Stimulated activated CD4-positive, alpha-beta T cell treated with anti-CD3 and anti-CD28 coated beads, Interleukin-1b, Interleukin-23, amount 100 ng/mL, for 24 hours (primary cell): ENCODE data around the gene TAF4.
"Not testable (repeated sequence)": the region's sequence is repeated elsewhere in the genome, so short reads cannot be mapped to it uniquely, and the experiment has no call there.

Experiments
- DNase-seq, 4 experiments: peaks; one replicate each; pipeline ENCODE4 v3.0.0-alpha.2; 2020; ENCODE audit warnings: low read depth in 4 of 4, low spot score in 1 of 4

TAF4 gene

DNA sequence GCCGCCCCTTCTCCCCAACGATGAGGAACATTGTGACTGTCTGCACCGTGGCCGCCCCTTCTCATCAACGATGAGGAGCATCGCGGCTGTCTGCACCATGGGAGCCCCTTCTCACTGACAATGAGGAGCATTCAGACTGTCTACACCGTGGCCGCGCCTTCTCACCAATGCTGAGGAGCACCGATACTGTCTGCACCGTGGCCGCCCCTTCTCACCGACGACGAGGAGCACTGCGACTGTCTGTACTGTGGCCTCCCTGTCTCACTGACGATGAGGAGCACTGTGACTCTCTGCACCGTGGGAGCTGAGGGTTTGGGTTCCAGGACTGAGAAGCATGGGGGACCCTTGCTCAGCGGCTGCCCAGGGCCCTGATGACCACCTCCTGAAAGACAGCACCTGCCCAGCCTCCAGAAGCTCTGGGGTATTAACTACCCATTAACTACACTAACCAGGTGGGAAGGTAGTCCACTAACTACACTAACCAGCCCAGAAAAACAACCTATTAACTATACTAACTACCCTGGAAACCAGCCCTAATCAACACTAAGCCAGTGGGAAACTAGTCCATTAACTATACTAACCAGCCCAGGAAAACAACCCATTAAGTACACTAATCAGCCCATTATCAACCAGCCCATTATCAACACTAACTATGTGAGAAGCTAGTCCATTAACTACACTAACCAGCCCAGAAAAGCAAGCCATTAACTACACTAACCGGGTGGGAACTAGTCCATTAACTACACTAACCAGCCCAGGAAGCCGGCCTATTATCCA is 116.9 kb downstream of the TAF4 start:
- no peak for DNase-seq

DNA sequence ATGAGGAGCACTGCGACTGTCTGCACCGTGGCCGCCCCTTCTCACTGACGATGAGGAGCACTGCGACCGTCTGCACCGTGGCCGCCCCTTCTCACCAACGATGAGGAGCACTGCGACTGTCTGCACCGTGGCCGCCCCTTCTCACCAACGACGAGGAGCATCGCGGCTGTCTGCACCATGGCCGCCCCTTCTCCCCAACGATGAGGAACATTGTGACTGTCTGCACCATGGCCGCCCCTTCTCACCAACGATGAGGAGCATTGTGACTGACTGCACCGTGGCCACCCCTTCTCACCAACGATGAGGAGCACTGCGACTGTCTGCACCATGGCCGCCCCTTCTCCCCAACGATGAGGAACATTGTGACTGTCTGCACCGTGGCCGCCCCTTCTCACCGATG is 117.6 kb downstream of the TAF4 start:
- not testable (repeated sequence) for DNase-seq

DNA sequence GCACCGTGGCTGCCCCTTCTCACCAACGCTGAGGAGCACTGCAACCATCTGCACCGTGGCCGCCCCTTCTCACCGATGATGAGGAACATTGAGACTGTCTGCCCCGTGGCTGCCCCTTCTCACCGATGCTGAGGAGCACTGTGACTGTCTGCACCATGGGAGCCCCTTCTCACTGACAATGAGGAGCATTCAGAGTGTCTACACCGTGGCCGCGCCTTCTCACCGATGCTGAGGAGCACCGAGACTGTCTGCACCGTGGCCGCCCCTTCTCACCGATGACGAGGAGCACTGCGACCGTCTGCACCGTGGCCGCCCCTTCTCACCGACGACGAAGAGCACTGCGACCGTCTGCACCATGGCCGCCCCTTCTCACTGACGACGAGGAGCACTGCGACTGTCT is 120.2 kb downstream of the TAF4 start:
- not testable (repeated sequence) for DNase-seq

DNA sequence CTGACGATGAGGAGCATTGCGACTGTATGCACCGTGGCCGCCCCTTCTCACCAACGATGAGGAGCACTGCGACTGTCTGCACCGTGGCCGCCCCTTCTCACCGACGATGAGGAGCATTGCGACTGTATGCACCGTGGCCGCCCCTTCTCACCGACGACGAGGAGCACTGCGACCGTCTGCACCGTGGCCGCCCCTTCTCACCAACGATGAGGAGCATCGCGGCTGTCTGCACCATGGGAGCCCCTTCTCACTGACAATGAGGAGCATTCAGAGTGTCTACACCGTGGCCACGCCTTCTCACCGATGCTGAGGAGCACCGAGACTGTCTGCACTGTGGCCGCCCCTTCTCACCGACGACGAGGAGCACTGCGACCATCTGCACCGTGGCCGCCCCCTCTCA is 120.7 kb downstream of the TAF4 start:
- DNase-seq = not testable (repeated sequence)

DNA sequence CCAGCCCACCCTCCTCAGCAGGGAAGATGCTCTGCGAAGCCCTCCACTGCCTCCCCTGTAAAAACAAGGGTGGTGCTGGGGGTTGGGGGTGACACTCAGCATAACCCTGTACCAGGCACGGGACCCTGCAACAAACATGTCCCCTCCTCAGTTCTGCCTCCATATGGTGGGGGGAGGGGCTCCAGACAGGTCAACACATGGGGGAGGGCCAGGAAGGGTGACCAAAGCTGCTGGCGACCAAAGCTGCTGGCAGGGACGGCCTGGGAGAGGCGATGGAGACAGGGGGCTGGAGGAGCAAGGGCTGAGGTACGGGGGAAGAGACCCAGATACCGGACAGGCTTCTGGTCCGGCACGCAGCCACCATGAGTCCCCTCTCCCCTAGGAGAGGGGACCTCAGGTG is 123.2 kb downstream of the TAF4 start:
- DNase-seq = no peak

GRCh38 chr20:61941721-61942405 is 123.8 kb downstream of the TAF4 start:
- no peak for DNase-seq

GRCh38 chr20:61940976-61941720 is 124.5 kb downstream of the TAF4 start:
- no peak for DNase-seq

DNA sequence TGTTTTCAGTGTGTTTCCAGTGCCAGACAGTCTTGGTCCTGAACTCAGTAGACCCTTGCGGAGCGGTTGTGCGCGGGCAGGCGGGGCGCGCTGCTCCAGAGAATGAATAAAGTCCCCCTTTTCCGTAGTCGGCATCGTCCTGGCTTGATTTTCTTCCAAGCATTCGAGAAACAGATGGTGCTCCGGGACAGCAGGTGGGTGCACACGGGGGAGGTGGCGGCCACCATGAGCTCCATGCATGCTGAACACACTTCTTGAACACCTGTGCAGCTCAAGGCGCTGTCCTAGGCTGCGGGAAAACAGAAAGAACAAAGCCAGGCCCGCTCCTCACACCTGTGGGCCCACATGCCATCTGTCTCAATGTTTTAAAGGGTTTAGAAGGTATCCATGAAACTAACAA is 125.2 kb downstream of the TAF4 start:
- DNase-seq = no peak

- no peak for DNase-seq
Measured at GRCh38 chr20:61939691-61940360, 125.9 kb downstream of the TAF4 start.

DNA sequence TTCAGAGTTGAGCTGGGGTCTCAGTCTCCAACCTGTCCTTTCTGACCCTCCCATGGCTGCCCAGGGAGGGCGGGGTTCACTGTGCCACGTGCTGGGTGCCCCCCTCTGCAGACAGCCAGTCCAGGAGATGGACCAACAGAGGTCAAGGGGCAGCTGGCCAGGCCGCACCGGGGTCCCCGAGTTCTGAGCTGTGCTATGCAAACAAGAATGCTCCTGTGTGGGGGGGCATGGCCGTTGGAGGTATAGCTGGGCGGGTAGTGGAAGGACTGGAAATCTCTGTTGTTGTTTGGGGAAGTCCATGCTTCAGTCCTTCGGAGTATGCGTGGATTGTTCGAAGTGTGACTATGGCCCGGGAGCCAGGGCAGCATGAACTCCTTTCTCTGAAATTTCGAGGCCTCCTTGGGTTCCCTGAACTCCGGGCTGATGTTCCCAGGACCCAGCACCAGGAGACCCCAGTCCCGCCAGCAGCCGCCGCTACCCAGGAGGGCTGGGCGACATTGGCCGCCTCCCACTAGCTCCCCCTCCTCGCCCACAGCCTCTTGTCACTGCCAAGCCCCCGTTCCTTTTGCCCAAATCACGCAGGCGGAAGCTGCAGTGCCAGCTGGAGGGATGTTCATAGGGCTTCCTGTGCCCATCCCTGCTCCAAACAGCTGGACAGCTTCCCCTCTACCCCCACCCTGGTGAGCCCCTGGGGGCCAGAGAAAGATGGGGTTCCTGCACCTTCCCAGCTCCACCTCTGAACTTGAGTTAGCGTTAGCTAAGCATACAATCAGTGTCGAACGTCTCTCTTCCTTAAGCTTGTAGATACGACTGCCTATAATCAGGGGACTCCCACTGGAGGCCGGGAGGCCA is 126.6 kb downstream of the TAF4 start:
- DNase-seq = no peak

- no peak for DNase-seq
Measured at GRCh38 chr20:61937963-61938838, 127.5 kb downstream of the TAF4 start.

DNA sequence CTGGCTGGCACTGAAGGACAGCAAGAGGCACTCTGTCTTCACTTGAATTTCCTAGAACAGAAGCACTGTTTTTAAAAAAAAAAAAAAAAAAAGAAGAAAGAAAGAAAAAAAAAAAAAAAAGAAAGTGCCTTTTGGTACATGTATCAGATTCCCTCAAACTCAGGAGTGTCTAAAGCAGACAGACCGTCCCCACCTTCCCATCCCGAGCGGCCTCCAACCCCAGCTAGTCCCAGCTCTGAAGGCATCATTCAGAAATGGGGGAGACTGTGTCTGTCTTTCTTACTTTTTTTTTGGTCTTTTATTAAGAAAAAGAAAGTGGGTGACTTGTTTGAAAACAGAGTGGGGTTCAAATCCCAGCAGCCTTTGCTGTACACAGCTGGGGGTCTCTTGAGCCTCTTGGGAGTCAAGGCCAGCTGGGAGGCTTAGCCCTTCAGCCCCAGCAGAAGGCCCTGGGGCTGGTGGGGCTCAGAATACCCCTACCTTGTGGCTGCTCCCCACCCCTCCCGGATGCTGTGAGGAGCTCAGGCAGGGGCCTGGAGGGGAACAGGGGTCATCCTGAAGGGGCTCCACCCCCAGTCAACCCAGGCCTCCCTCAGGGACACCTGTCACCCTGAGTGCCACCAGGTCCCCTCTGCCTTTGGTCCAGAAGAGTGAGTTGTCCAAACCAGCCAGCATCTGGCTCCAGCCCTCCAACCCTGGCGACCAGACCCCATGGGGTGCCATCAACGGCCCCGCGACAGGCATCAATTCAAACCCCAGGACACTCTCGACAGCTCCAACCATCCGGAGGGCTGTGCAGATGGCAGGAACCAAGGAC is 128.3 kb downstream of the TAF4 start:
- no peak for DNase-seq

DNA sequence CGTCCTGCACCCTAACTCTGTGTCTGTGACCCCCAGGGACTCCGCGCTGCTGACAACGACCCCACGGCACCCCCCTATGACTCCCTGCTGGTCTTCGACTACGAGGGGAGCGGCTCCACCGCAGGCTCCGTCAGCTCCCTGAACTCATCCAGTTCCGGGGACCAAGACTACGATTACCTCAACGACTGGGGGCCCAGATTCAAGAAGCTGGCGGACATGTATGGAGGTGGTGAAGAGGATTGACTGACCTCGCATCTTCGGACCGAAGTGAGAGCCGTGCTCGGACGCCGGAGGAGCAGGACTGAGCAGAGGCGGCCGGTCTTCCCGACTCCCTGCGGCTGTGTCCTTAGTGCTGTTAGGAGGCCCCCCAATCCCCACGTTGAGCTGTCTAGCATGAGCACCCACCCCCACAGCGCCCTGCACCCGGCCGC is 129.0 kb downstream of the TAF4 start:
- no peak for DNase-seq

GRCh38 chr20:61935926-61936700 is 129.6 kb downstream of the TAF4 start:
- DNase-seq = no peak

GRCh38 chr20:61934716-61935530 is 130.8 kb downstream of the TAF4 start:
- no peak for DNase-seq

DNA sequence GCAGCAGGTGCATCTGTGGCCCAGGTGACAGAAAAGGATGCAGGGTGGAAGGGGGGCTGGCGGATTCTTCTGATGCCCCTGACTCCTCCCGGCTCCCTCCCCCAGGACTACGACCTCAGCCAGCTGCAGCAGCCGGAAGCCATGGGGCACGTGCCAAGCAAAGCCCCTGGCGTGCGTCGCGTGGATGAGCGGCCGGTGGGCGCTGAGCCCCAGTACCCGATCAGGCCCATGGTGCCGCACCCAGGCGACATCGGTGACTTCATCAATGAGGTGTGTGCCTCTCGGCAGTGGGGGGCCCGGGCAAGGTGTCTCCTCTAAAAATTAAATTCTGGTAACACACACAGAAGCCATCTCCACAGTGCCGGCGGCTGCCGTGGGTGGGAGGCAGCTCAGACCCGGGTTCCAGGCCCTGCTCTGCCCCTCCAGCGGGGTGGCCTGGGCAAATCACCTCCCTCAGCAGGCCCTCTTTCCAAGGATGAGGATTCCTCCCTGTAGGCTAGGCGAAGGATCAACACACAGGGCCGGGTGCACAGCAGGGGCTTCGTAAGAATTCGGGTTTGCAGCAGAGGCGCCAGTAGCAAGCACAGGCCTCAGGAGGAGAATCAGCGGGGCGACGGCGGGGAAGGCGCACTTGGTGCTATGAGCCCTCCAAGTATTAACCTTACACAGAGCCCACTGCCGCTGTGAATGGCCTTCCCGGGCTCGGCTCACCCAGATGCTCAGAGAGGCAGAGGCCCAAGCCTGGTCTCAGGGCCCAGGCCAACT is 131.5 kb downstream of the TAF4 start:
- no peak for DNase-seq
